Retina (tissue), 1 donor: ENCODE measurements around the gene DCUN1D2.
"Not testable (repeated sequence)": the region's sequence is repeated elsewhere in the genome, so short reads cannot be mapped to it uniquely, and the experiment has no call there.

Experiments used
- DNase-seq: peaks from one replicate; pipeline ENCODE4 v3.0.0-alpha.2; 2016

DCUN1D2 gene

DNA sequence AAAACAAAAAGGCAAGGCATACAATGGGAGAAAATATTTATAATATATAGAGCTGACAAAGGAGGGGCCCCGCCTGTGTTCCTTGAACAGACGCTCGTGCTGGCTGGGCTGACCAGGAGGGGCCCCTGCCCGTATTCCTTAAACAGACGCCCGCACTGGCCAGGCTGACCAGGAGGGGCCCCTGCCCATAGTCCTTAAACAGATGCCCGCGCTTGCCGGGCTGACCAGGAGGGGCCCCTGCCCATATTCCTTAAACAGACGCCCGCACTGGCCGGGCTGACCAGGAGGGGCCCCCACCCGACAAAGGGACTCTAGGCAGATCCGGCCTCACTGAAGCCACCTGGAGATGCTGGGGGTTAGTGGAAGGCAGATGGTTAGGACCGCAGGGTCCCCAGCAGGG, 46.5 kb downstream of the DCUN1D2 start:
- DNase-seq: no peak

DNA sequence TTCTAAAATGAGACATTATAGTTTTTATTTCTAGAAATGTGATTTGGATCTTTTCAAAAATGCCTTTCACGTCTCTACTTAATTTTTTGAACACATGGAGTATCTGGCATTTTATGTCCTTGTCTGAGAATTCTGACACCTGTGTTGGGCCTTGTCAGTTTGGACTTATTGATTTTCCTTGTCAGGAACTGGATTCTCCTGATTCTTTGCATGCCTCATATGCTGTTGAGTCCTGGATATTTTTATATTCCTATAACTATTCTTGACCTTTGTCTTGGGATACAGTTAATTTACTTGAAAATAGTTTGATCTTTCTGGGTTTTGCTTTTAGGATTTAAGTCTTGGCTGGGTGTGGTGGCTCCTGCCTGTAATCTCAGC, 47.5 kb downstream of the DCUN1D2 start:
- no peak for DNase-seq

DNA sequence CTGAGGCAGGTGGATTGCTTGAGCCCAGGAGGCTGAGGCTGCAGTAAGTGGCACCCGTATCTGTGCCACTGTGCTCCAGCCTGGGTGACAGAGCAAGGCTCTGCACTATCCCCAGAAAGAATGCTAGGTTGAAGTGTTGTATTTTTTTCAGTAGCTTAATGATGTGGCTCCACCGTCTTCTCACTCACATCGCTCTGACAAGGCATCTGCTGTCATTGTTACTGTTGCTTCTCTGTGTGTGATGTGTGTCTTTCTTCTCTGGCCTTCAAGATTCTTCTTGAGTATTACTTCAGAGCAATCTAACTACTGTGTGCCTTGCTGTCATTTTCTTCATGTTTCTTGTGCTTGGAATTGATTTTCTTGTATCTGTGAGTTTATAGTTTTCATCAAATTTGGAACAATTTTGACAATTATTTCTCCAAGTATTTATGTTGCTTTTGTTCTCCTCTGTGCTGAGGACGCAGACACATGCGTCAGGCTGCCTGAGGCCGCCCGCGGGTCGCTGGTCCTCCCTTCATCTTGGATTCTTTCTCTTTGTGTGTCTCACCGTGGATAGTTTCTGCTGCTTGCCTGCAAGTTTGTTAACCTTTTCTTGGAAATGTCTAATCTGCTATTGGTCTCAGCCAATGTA, 48.0 kb downstream of the DCUN1D2 start:
- DNase-seq: no peak

DNA sequence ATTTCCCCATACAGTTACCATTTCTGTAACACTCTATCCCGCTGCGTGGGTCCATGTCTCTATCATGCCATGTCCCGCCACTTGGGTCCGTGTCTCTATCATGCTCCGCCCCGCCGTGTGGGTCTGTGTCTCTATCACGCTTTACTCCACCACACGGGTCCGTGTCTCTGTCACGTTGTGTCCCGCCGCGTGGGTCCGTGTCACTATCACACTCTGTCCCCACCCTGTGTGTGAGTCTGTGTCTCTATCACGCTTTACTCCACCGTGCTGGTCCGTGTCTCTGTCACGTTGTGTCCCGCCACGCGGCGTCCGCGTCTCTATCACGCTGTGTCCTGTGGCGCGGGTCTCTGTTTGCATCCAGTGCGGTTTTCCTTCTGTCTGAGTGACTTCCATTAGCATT, 48.9 kb downstream of the DCUN1D2 start:
- no peak for DNase-seq

DNA sequence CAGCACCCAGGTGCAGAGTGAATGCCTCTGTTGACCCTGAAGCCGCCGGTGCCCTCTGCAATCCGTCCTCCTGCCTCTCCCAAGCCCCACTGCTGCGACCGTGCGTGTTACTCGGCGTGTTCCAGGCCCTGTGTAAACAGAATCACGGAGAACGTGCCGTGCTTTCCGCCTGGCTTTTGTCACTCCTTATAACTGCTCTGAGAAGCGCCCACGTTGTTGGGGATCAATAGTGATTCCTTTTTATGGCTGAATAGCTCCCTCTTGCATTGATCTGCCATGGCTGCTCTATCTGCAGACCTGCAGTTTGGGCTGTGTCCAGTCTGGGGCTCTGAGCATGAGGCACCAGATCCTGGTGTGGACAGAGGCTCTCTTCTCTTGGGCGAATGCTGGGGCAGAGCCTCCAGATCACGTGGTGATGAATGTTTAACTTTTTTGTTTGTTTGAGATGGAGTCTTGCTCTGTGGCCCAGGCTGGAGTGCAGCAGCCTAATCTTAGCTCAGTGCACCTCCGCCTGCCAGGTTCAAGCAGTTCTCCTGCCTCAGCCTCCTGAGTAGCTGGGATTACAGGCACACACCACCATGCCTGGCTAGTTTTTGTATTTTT, 53.0 kb downstream of the DCUN1D2 start:
- no peak for DNase-seq

DNA sequence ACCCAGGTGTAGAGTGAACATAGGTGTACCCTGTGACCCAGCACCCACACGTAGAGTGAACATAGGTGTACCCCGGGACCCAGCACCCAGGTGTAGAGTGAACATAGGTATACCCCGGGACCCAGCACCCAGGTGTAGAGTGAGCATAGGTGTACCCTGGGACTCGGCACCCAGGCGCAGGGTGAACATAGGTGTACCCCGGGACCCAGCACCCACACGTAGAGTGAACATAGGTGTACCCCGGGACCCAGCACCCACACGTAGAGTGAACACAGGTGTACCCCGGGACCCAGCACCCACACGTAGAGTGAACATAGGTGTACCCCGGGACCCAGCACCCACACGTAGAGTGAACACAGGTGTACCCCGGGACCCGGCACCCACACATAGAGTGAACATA, 53.6 kb downstream of the DCUN1D2 start:
- DNase-seq: not testable (repeated sequence)

DNA sequence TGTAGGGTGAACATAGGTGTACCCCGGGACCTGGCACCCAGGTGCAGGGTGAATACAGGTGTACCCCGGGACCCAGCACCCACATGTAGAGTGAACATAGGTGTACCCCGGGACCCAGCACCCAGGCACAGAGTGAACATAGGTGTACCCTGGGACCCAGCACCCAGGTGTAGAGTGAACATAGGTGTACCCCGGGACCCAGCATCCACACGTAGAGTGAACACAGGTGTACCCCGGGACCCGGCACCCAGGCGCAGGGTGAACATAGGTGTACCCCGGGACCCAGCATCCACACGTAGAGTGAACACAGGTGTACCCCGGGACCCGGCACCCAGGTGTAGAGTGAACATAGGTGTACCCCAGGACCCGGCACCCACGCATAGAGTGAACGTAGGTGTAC, 54.6 kb downstream of the DCUN1D2 start:
- DNase-seq: not testable (repeated sequence)

DNA sequence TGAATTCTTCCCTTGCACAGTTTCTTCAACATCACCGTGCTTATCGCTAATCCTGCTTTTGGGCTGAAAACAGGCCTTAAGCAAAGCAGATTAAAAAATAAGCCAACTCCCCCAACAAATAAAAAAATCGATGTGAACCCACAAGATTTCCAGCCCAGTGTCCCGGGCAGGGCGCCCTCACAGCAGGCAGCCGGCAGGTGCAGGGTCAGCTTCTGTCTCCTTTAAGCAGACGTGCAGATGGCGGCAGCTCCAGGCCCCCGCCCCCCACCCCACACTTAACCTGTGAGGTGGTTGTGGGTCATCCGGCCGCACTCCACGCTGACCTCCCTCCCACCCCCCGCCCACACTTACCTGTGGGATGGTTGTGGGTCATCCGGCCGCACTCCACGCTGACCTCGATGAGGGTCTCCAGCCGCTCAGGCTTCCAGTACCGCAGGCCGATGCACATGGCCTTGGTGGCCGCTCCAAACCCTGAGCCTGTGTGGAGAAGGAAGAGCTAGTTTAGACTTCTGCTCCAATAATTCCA, 57.1 kb downstream of the DCUN1D2 start:
- no peak for DNase-seq

DNA sequence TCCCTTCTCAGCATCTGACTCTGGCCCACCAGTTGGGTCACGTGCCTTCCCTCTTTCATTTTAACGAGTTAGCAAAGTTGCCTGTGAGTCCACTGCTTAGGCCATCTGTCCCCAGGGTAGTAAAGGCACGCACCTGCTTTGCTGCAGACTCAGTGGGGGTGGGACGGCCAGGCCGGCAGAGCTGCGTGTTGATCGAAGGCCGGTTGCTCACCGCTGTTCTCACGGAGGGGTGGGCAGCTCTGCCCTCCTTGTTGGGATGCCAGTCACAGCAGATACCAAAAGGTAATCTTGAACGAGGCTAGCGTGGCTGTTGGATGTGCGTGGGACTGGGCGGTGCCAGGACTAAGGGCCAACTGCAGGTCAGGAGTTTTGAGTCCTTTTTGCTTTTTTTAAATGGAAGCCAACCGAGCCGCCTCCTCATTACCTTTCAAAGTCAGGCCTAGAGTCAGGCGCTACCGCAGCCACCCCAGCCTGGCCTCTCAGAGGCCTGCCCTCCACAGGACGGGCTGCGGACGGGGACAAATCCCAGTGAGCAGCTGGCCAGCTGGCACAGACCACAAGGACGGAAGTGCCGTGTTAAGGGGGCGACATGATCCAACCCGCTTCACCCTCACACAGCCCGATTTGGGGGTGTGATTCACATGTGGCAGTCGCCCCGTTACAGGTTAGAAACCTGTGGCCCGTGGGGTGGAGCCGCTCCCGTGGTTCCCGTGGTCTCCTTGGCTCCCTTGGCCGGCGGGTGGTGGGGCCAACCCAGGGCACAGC, 57.8 kb downstream of the DCUN1D2 start:
- DNase-seq: no peak

DNA sequence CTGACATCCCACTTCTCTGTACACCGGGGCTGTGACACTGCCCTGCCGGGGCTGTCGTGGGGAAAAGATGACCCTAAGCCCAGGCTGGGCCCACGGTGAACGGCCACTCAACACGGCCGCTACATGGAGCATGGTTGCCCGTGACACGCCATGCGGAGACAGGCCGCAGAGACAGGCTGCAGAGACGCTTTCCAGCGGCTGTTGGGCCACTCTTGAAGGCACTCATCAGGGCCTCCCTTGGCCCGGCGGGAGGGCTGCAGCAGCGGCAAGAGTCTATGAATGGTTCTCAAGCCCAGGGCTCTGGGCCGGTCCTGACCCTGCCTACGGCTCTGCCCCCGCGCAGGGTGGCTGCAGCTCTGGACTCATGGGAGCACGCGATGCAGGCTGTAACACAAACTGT, 59.3 kb downstream of the DCUN1D2 start:
- DNase-seq: no peak

DNA sequence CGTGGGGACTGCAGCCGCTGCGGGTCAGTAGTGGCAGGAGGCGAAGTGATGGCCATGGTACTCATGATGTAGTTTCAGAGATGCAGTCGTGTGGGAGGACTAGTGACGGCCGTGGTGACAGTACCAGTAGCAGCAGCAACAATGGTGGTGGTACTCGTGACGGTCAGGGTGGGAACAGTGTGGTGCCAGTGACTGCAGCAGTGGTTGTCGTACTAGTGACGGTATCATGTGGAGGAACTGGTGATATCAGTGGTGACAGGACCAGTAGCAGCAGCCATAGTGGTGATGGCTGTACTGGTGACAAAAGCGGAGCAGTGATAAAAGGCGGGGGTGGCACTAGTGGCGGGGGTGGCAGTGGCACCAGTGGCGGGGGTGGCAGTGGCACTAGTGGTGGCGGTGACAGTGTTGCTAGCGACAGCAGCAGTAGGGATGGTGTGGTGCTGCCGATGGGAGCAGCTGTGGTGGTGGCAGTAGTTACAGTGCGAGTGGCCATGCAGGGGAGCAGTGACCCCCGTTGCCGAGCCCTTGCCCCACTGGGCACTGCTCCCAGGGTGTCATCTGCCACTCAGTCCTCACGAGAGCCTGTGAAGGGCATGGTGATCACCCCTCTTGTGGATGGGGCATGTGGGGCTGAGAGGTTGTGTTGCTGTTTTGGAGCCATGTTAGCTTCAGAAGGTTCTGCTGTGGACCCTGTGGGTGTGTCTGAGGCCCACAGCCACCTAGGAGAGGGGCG, 60.0 kb downstream of the DCUN1D2 start:
- DNase-seq: no peak

DNA sequence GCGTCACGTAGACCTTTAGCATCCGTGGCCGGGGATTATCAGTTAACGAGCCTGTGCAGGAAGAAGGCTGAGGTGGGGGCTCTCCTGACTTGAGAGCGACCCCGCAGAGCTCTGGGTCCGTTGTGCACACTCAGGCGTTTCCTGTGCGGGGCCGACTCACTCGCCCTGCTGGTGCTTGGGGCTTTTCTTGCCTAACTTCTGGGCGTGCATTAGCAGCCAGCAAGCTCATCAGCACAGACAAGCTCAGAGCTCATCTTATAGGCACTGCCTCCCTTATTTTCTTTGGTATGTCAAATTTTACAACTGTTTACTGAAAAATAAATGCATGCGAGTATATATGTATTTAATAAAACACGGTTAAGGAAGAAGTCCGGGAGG, 60.9 kb downstream of the DCUN1D2 start:
- DNase-seq: no peak

DNA sequence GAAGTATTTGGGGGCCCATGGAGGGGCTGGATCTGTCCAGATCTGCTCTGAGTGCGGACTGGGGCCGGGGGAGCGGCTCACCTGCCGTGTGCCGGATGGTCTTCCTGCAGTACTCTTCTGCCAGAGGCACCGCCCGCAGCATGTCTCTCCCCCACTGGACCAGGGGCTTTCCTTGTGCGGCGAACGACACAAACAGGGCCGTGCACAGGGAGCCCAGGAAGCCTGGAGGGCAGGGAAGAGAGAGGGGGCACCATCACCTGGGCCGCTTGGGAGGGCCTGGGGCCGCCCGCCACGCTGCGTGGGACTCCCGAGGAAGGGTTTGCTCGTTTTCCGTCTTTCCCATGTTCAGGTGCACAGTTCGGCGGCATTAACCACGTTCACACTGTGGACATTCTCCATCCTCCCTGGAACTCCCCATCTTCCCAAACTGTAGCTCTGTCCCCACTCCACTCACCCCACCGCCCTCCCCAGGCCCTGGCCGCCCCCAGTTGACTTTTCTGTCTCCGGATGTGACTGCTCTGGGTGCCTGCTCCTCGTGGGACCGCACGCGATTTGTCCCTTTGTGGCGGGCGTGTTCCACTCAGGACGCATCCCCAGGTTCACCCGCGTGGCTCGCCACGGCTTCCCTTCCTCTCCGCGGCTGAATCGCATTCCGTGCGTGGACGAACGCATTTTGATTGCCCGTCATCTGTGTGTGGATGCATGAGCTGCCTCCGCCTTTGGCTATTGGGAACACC, 61.5 kb downstream of the DCUN1D2 start:
- no peak for DNase-seq

DNA sequence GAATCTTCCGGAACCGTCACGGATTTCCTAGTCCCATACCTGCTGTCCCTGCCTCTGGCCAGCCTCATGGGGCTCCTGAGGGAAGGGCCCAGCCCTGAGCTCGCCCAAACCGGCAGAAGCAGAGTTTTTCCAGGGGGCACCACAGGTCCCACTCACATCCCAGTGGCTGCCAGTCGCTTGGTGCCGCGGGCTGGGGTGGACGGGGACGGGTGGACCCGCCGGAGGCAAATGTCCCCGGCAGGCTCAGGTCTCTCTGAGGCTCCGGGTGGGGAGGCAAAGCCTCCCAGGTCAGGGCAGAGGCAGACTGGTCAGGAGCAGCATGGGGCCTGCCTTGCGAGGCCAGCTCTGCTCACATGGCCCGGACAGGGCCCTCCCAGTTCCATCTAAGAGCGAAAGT, 62.0 kb downstream of the DCUN1D2 start:
- no peak for DNase-seq

DNA sequence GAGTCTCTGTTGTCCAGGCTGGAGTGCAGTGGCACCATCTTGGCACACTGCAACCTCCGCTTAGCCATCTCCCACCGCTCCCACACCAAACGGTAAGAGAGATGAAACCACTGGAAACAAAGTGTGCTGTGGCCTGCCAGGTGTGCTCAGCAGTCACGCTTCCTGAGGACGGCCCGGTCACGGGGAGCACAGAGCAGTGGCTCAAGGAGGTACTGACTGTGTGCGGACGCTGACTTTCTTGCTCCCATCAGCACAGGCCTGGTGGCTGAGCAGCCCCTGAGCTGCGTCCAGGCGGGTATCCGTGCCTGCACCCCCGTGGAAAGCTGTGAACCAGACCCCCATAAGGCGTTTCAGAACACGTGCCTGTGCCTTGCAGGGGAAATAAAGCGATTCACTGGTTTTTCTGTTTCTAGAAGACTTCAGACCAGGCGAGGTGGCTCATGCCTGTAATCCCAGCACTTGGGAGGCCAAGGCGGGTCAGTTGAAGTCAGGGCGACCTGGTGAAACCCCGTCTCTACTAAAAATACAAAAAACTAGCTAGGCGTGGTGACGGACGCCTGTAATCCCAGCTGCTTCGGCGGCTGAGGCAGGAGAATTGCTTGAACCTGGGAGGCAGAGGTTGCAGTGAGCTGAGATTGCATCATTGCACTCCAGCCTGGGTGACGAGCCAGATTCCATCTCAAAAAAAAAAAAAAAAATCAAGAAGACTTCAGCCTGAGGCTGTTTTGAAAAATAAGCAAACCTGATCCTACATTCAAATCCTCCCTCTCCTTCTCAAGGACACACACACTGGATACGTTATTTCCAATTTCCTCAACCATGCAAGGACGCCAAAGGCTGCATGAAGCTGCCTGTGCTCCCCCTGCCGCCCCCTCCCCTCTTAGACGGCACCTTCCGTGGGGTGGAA, 62.7 kb downstream of the DCUN1D2 start:
- DNase-seq: no peak

DNA sequence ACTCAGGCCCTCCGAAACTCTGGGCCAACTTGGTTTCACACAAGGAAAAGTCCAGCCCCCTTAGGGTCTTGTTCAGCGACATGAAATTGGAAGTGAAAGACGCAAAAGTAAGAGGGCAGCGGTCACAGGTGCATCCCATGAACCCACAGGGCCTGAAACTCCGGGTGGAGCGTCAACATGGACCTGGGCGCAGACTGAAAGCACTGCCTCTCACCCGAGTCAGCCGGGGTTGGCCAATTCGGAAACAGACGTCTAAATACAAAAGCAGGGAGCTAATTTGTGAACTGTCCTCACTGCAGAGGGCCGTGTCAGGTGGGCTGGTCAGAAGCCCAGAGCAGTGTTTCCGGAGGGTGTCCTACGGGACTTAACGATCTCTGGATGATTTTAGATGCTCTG, 63.9 kb downstream of the DCUN1D2 start:
- no peak for DNase-seq

DNA sequence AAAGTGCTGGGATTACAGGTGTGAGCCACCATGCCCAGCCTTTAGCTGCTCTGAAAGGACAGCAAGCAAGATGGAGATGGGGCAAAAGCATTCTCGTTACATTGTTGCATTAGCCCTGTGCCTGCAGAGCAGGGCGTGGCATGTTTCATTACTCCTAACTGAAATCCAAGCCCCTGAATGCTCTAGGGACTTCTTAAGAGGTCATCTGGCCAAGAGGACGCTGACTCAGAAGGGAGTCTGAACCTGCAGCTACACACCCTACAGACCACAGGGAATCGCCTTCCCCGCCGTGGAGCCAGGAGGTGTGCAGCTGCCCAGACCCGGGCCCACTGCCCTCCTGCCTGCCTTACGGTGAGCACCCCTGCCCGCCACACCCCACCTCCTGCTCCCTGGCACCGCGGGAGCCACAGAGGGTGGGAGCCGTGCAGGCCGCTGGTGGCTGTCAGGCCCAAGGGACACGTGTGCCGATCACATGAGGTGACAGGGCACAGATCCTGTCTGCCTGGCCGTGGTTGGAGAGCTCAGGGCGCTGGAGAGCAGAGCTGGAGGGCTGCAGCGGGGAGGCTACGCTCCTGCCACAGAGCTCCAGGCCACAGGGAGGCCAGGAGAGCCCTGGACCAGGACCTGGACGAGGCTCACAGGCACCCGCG, 64.4 kb downstream of the DCUN1D2 start:
- DNase-seq: no peak

DNA sequence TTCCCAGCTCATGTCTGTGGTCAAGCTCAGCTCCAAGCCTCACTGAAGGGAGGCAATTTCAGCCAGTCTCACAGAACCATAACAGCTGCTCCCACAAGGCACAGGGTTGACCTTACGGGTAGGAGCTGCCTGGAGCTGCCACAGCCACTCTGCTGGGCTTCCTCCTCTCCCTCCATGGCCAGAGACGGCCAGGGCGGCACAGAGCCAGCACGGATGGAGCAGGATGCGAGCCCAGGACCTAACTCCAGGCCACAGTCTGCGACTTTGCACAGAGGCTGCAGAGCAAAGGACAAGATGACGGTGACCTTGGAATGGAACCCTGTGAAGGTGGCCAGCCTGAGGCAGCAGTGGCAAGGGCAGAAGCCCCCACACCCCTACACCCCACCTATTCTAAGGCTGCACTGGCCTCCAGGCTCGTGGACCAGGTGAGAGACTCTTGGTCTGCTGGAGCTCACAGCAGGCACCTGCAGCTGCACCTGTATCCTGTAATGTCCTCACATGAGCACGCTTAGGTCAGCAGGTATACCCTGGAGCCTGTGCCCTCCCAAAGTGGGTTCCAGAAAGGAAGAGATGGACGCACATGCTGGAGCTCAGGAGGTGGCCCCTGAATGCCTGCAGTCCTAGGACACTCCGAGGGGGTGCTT, 66.9 kb downstream of the DCUN1D2 start:
- DNase-seq: no peak

DNA sequence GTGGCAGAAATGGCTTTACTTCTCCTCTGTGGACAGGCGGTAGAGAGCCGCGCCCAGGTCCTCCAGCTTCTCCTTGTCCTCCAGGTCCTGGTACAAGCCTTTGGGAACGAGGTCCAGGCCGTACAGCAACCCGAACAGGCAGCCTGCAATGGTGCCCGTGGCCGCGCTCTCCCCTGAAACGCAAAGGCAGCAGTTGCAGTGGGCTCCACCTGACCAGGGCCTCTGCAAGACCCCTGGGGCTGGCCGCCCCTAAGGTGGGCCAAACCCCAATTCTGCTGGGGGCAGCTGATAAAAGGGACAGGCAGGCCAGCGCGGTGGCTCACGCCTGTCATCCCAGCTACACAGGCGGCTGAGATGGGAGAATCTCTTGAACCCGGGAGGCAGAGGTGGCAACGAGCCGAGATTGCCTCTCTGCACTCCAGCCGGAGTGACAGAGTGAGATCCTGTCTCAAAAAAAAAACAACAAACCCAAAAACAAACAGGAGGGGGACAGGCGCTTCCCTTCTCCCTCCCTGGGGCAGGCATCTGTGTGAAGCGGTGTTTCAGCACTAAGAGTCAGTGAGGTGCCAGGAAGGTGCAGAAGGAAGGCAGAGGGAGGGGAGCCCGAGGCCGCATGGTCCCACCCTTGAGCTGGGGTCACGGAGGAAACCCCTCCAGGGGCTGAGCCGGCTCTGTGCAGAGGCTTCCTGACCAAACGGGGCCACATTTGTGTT, 67.5 kb downstream of the DCUN1D2 start:
- no peak for DNase-seq

DNA sequence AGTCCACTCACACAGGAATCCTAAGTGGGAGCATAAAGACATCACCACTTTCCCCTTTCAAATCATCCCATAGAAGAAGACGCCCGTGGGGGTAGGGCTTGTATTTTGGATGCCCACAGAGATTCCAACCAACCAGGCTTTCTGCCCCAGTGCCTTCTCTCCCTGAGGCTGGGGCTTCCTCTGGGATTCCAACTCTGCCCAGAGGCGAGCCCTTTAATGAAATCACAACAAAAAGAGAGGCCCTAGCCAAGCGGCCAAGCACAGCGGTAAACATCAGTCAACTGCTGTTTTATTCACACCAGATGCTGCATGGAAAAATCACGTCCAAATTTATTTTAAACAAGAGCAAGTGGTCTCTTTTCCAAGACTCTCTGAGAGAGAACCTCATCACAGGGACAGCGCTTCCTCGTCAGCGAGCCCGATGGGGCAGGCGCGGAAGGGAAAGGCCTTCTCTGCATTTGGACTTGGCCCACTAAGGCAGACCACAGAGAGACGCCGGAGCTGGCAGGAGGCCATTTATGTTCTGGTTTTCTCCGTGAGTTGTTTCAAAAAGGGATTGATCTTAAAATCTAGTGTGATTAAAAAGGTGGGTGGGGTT, 68.7 kb downstream of the DCUN1D2 start:
- no peak for DNase-seq
